ENCODE results near the gene TCOF1. TPM values are rescaled to one million over a fixed set of nuclear protein-coding genes. Genes with fewer than 3 reads are reported as not detected.

The TCOF1 gene
- total RNA-seq, 1 donor from 2014 or later: 44.3 TPM

DNA sequence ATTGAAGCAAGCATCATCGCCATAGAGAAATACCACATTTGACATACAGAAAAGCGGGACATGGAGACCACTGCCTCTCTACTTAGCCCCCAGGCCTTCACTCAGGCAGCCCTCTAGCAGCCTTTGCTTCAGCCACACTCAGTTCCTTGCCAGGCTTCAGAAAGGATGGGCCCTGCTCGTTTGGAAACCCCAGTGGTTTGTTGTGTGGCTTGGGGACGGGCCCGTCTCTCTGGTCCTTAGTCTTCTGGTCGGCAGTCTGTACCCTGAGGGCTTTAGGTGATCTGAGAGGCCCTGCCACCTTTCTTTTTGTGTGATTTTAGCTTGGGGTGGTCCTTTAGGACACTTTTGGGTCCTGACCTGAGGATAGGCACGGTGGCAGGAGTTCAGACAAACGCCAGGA, 33.7 kb upstream of the TCOF1 start:
- H3K4me3 ChIP-seq (ENCODE audit: low read depth, low read length): no peak overlapping the region
- DNase-seq (ENCODE audit: low read depth): no peak
- TF ChIP-seq, protein P1, sequence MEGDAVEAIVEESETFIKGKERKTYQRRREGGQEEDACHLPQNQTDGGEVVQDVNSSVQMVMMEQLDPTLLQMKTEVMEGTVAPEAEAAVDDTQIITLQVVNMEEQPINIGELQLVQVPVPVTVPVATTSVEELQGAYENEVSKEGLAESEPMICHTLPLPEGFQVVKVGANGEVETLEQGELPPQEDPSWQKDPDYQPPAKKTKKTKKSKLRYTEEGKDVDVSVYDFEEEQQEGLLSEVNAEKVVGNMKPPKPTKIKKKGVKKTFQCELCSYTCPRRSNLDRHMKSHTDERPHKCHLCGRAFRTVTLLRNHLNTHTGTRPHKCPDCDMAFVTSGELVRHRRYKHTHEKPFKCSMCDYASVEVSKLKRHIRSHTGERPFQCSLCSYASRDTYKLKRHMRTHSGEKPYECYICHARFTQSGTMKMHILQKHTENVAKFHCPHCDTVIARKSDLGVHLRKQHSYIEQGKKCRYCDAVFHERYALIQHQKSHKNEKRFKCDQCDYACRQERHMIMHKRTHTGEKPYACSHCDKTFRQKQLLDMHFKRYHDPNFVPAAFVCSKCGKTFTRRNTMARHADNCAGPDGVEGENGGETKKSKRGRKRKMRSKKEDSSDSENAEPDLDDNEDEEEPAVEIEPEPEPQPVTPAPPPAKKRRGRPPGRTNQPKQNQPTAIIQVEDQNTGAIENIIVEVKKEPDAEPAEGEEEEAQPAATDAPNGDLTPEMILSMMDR (conservative IDR thresholded peaks at IDR 0.05; ENCODE audit: low read depth, low read length): no peak

DNA sequence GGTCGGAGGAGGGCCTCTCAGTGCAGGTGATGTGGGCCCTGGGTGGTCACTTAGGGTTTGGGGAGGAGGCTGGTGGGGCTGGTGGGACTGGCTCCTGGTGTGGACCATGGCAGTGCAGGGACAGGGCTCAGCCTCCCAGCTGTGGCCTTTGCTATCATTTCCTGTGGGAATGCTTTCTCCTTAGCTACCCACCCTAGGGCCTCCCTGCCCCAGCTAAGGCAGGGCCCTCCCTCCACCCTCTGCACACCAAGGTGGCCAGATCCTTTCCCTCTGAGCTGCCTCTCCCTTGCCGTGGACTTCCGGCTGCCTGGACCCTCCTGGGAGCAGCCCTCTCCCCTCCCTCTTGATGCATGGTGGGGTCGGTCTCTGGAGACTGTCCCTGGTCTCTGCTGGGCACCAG, 32.1 kb upstream of the TCOF1 start:
- no peak for DNase-seq (ENCODE audit: low read depth)
- TF ChIP-seq, protein P1 (conservative IDR thresholded peaks at IDR 0.05; ENCODE audit: low read depth, low read length): no peak

DNA sequence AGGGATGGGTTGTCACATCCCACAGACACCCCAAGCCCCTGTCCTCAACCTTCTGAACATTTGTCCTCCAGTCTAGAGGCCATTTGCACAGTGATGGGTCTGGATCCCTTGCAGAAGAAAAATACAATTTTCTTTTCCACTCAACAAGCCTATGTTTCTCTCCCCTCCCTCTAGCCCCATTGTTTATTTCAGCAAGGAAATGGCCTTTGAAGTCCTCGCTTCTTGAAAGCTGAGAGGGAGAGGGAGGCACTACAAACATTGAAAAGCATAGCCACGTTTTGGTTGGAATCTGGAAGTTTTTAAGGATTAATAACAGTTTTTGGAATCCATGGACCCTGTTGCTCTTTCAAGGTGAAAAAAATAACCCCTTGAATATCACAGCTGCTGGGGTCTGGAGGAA, 30.8 kb upstream of the TCOF1 start:
- TF ChIP-seq, protein P1 (conservative IDR thresholded peaks at IDR 0.05; ENCODE audit: low read depth, low read length): no peak
- DNase-seq (ENCODE audit: low read depth): no peak
- H3K4me3 ChIP-seq (ENCODE audit: low read depth, low read length): no peak overlapping the region

More for the DNA sequence above, 32.1 kb upstream of the TCOF1 start:
- no peak overlapping the region for H3K4me3 ChIP-seq (ENCODE audit: low read depth, low read length)

- no peak overlapping the region for H3K4me3 ChIP-seq (ENCODE audit: low read depth, low read length)
- no peak for DNase-seq (ENCODE audit: low read depth)
- TF ChIP-seq, protein P1 (conservative IDR thresholded peaks at IDR 0.05; ENCODE audit: low read depth, low read length): no peak
Observed at GRCh38 chr5:150327139-150327538, 30.4 kb upstream of the TCOF1 start.

DNA sequence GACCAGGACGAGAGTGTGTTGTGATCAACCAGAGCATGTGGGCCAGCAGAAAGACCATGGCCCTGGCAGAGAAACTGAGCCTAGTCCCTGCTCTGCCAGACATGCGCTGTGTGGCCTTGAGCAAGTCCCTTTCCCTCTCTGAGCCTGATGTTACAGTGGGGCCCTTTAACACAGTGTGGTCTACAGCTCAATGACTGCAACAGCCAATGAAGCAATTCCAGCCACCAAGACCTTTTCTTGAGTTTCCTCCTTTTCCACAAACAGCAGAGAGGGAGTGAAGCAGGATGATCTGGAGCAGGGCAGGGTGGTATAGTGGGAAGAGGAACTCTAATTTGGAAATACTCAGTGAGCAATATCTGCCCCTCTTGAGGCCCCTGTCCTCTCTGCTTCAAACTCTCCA, 29.0 kb upstream of the TCOF1 start:
- DNase-seq (ENCODE audit: low read depth): no peak
- TF ChIP-seq, protein P1 (conservative IDR thresholded peaks at IDR 0.05; ENCODE audit: low read depth, low read length): no peak
- H3K4me3 ChIP-seq (ENCODE audit: low read depth, low read length): no peak overlapping the region

GRCh38 chr5:150329038-150329437, 28.5 kb upstream of the TCOF1 start:
- no peak for DNase-seq (ENCODE audit: low read depth)
- TF ChIP-seq, protein P1 (conservative IDR thresholded peaks at IDR 0.05; ENCODE audit: low read depth, low read length): no peak
- H3K4me3 ChIP-seq (ENCODE audit: low read depth, low read length): no peak overlapping the region
